ENCODE data around the gene IRGQ.

Gene IRGQ

DNA sequence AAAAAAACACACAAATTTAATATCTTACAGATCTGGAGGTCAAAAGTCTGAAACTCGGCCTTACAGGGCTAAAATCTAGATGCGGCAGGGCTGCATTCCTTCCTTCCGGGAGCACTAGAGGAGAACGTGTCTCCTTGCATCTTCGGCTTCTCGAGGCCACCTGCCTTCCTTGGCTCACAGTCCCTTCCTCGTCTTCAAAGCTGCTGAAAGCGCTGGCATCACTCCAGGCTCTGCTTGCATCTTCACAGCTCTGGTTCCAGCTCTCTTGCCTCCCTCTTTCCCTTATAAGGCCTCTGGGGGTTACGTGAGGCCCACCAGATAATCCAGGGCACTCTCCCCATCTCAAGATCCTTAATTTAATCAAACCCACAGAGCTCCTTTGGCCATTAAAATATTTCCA, 31.1 kb downstream of the IRGQ start:
- Histone ChIP-seq H3K9ac (ENCODE audit: low read depth, low read length) (no peak overlapping the region), H3K9me3 (ENCODE audit: control insufficient read depth, insufficient read depth, low read length) (no peaks in the 10 kb centered on the region), H3K27ac (ENCODE audit: low read depth, low read length) (no peak overlapping the region), H3K27me3 (ENCODE audit: control insufficient read depth, insufficient read depth, low read length) (no peaks in the 10 kb centered on the region), H3K4me1 (ENCODE audit: control insufficient read depth, insufficient read depth, low read length) (no peaks in the 10 kb centered on the region), H3K36me3 (ENCODE audit: control insufficient read depth, insufficient read depth, low read length) (peaks cover 14% of the 10 kb centered on the region; the same call in 1 of the 2 replicates), H3K4me3 (ENCODE audit: low read depth, low read length) (no peak overlapping the region)

DNA sequence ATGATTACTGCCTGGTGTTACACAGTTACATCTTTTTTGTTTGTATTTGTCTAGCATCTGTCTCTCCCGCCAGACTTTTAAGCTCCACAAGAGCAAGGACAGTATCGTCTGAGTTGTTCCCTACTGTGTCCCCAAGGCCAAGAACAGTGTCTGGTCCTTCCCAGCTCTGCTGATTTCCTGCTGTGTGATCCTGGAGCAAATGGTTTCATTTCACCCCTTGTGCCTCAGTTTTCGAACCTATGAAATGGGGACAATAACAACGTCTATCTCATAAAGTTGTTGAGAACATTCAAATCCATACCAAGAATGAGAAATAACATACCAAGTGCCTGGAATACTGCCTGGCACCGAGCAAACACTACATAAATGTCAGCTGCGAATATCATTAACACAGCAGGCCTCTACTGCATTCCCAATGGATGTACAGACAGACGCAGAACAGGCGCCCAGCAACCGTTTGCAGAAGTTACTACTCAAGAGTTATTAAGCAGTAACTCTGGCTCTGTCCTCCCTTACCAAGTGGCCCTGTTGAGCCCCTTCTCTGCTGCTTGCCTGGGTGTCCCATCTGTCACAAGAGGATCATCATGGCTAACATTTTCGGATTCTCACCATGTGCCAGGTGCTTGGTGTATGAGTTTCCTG, 32.0 kb downstream of the IRGQ start:
- H3K4me1 ChIP-seq (ENCODE audit: control insufficient read depth, insufficient read depth, low read length) = no peaks in the 10 kb centered on the region
- no peaks in the 10 kb centered on the region for H3K27me3 ChIP-seq (ENCODE audit: control insufficient read depth, insufficient read depth, low read length)
- no peaks in the 10 kb centered on the region for H3K9me3 ChIP-seq (ENCODE audit: control insufficient read depth, insufficient read depth, low read length)
- no peak overlapping the region for H3K27ac ChIP-seq (ENCODE audit: low read depth, low read length)
- H3K4me3 ChIP-seq (ENCODE audit: low read depth, low read length) = no peak overlapping the region
- H3K9ac ChIP-seq (ENCODE audit: low read depth, low read length) = no peak overlapping the region
- H3K36me3 ChIP-seq (ENCODE audit: control insufficient read depth, insufficient read depth, low read length) = peaks cover 16% of the 10 kb centered on the region; the same call in 1 of the 2 replicates

DNA sequence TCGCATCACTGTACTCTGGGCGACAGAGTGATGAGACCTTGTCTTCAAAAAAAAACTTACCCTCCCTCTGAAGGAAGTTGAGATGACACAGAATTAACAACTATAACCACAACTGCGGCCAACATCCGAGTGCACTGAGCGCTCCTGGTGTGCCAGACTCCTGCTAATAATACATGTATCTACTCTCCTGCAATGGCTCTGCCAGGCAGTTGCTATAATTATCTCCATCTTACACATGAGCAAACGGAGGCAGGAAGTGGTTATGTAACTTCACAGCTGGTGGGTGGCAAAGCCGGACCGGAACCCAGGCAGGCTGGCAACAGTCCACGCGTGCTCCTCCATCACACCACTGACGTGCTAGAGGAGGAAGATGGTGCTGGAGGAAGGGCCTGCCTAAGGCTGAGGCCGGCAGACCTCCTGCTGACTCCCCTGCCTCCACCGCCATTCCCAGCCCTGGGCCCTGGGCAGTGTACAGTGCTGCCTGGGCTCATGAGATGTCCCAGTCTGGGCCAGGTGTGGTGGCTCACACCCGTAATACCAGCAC, 33.2 kb downstream of the IRGQ start:
- Histone ChIP-seq H3K36me3 (ENCODE audit: control insufficient read depth, insufficient read depth, low read length) (peaks cover 20% of the 10 kb centered on the region), H3K9ac (ENCODE audit: low read depth, low read length) (no peak overlapping the region), H3K27me3 (ENCODE audit: control insufficient read depth, insufficient read depth, low read length) (no peaks in the 10 kb centered on the region), H3K9me3 (ENCODE audit: control insufficient read depth, insufficient read depth, low read length) (no peaks in the 10 kb centered on the region), H3K4me3 (ENCODE audit: low read depth, low read length) (no peak overlapping the region), H3K27ac (ENCODE audit: low read depth, low read length) (no peak overlapping the region), H3K4me1 (ENCODE audit: control insufficient read depth, insufficient read depth, low read length) (no peaks in the 10 kb centered on the region)

GRCh38 chr19:43562226-43562697, 33.7 kb downstream of the IRGQ start:
- no peaks in the 10 kb centered on the region for H3K4me1 ChIP-seq (ENCODE audit: control insufficient read depth, insufficient read depth, low read length)
- H3K36me3 ChIP-seq (ENCODE audit: control insufficient read depth, insufficient read depth, low read length) = peaks cover 25% of the 10 kb centered on the region
- no peaks in the 10 kb centered on the region for H3K27me3 ChIP-seq (ENCODE audit: control insufficient read depth, insufficient read depth, low read length)
- no peak overlapping the region for H3K27ac ChIP-seq (ENCODE audit: low read depth, low read length)
- H3K4me3 ChIP-seq (ENCODE audit: low read depth, low read length) = no peak overlapping the region
- H3K9ac ChIP-seq (ENCODE audit: low read depth, low read length) = no peak overlapping the region
- H3K9me3 ChIP-seq (ENCODE audit: control insufficient read depth, insufficient read depth, low read length) = no peaks in the 10 kb centered on the region

DNA sequence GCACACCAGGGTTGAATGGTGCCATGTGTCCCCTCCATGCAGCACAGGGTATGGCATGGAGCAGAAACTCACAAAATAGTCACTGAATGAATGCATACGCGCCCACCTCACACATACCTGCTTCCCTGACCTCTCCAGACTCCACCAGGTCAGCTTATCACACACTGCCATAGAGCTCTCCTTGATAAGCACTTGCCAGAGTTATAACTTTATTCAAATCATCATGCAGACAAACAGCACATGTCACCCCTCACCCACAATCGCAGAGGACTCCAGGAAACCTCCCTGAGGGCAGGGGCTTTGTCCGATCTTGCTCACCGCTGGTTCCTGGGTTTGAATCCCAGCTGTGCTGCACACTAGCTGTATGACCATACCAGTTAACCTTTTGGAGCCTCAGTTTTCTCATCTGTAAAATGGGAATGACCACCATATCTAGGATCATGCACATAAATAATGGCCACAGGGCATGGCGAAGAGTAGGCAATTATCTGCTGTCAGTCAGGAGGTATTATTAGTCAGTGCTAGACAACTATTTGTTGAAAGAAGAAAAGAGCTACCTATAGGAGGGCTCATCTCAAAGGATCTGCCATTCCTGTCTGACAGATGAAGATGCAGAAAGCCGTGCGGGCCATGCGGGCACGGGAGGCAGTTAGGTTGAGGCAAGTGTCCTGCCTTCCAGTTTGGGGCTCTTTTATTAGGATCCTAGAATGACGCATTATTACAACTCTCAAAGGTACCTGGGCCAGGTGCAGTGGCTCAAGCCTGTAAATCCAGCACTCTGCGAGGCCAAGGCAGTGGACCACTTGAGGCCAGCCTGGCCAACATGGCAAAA, 34.6 kb downstream of the IRGQ start:
- H3K9ac ChIP-seq (ENCODE audit: low read depth, low read length) = no peak overlapping the region
- no peak overlapping the region for H3K27ac ChIP-seq (ENCODE audit: low read depth, low read length)
- no peak overlapping the region for H3K4me3 ChIP-seq (ENCODE audit: low read depth, low read length)
- no peaks in the 10 kb centered on the region for H3K4me1 ChIP-seq (ENCODE audit: control insufficient read depth, insufficient read depth, low read length)
- H3K9me3 ChIP-seq (ENCODE audit: control insufficient read depth, insufficient read depth, low read length) = no peaks in the 10 kb centered on the region
- peaks cover 26% of the 10 kb centered on the region for H3K36me3 ChIP-seq (ENCODE audit: control insufficient read depth, insufficient read depth, low read length)
- H3K27me3 ChIP-seq (ENCODE audit: control insufficient read depth, insufficient read depth, low read length) = no peaks in the 10 kb centered on the region

- no peaks in the 10 kb centered on the region for H3K4me1 ChIP-seq (ENCODE audit: control insufficient read depth, insufficient read depth, low read length)
- H3K27ac ChIP-seq (ENCODE audit: low read depth, low read length) = no peak overlapping the region
- peaks cover 26% of the 10 kb centered on the region for H3K36me3 ChIP-seq (ENCODE audit: control insufficient read depth, insufficient read depth, low read length)
- H3K4me3 ChIP-seq (ENCODE audit: low read depth, low read length) = no peak overlapping the region
- no peaks in the 10 kb centered on the region for H3K27me3 ChIP-seq (ENCODE audit: control insufficient read depth, insufficient read depth, low read length)
- H3K9ac ChIP-seq (ENCODE audit: low read depth, low read length) = no peak overlapping the region
- no peaks in the 10 kb centered on the region for H3K9me3 ChIP-seq (ENCODE audit: control insufficient read depth, insufficient read depth, low read length)
Measured at GRCh38 chr19:43560687-43561086, 35.2 kb downstream of the IRGQ start.

- Histone ChIP-seq H3K4me1 (ENCODE audit: control insufficient read depth, insufficient read depth, low read length) (no peaks in the 10 kb centered on the region), H3K27ac (ENCODE audit: low read depth, low read length) (no peak overlapping the region), H3K27me3 (ENCODE audit: control insufficient read depth, insufficient read depth, low read length) (no peaks in the 10 kb centered on the region), H3K36me3 (ENCODE audit: control insufficient read depth, insufficient read depth, low read length) (peaks cover 51% of the 10 kb centered on the region), H3K9me3 (ENCODE audit: control insufficient read depth, insufficient read depth, low read length) (no peaks in the 10 kb centered on the region), H3K4me3 (ENCODE audit: low read depth, low read length) (no peak overlapping the region), H3K9ac (ENCODE audit: low read depth, low read length) (no peak overlapping the region)
Measured at GRCh38 chr19:43555185-43555770, 40.7 kb downstream of the IRGQ start.

DNA sequence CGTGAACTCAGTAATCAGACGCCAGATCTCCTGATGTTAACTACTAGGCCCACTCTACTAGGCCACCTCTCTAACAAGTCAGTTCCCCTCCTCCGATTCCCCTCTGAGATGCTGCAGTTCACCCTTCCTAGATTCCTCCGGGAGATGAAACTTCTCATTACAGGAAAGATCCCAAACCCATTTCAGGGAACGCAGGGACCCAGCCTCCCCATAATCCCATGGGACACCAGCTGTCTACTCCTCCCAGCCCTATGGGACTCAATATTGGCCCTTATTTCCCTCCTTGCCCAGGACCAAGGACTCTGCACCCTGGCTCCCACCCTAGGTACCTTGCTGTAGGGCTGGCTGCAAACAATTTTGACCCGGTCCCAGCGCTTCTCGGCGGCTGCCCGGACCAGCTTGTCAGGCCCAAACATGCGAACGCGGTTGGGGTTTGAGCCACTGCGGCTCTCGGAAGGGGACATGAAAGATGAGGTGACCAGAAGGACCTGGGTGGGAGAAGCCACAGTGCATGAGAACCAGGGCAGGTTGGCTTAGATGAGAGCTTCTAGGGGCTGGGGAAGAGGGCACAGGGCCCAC, 41.5 kb downstream of the IRGQ start:
- no peak overlapping the region for H3K9ac ChIP-seq (ENCODE audit: low read depth, low read length)
- no peak overlapping the region for H3K4me3 ChIP-seq (ENCODE audit: low read depth, low read length)
- no peaks in the 10 kb centered on the region for H3K27me3 ChIP-seq (ENCODE audit: control insufficient read depth, insufficient read depth, low read length)
- H3K9me3 ChIP-seq (ENCODE audit: control insufficient read depth, insufficient read depth, low read length) = no peaks in the 10 kb centered on the region
- no peaks in the 10 kb centered on the region for H3K4me1 ChIP-seq (ENCODE audit: control insufficient read depth, insufficient read depth, low read length)
- no peak overlapping the region for H3K27ac ChIP-seq (ENCODE audit: low read depth, low read length)
- H3K36me3 ChIP-seq (ENCODE audit: control insufficient read depth, insufficient read depth, low read length) = peaks cover 57% of the 10 kb centered on the region

DNA sequence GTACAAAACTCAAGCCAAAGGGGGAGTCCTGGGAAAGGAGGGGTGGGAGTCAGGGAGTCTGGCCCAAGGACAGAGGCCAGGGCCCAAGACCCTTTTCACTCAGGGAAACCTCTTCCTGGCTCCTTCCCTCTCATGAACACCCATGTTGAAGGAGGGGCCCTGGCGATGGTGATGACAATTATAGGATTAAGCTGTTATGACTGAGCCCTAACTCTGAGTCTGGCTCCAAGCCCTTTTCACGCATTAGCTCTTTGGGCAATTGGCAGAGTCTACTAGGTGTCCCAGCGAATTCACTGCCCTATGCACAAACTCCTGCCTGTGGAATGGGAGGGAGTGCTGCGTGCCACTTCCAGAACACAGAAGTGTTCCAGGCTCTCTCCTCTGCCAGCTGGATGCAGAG, 42.3 kb downstream of the IRGQ start:
- Histone ChIP-seq H3K4me3 (ENCODE audit: low read depth, low read length) (no peak overlapping the region), H3K27me3 (ENCODE audit: control insufficient read depth, insufficient read depth, low read length) (no peaks in the 10 kb centered on the region), H3K36me3 (ENCODE audit: control insufficient read depth, insufficient read depth, low read length) (peaks cover 62% of the 10 kb centered on the region), H3K4me1 (ENCODE audit: control insufficient read depth, insufficient read depth, low read length) (no peaks in the 10 kb centered on the region), H3K9me3 (ENCODE audit: control insufficient read depth, insufficient read depth, low read length) (no peaks in the 10 kb centered on the region), H3K9ac (ENCODE audit: low read depth, low read length) (no peak overlapping the region), H3K27ac (ENCODE audit: low read depth, low read length) (no peak overlapping the region)

- peaks cover 57% of the 10 kb centered on the region for H3K36me3 ChIP-seq (ENCODE audit: control insufficient read depth, insufficient read depth, low read length)
- H3K4me3 ChIP-seq (ENCODE audit: low read depth, low read length) = no peak overlapping the region
- no peaks in the 10 kb centered on the region for H3K4me1 ChIP-seq (ENCODE audit: control insufficient read depth, insufficient read depth, low read length)
- H3K9me3 ChIP-seq (ENCODE audit: control insufficient read depth, insufficient read depth, low read length) = no peaks in the 10 kb centered on the region
- no peaks in the 10 kb centered on the region for H3K27me3 ChIP-seq (ENCODE audit: control insufficient read depth, insufficient read depth, low read length)
- no peak overlapping the region for H3K27ac ChIP-seq (ENCODE audit: low read depth, low read length)
- H3K9ac ChIP-seq (ENCODE audit: low read depth, low read length) = no peak overlapping the region
Measured at GRCh38 chr19:43552616-43553015, 43.3 kb downstream of the IRGQ start.

GRCh38 chr19:43552198-43552450, 43.8 kb downstream of the IRGQ start:
- Histone ChIP-seq H3K4me3 (ENCODE audit: low read depth, low read length) (no peak overlapping the region), H3K9me3 (ENCODE audit: control insufficient read depth, insufficient read depth, low read length) (no peaks in the 10 kb centered on the region), H3K36me3 (ENCODE audit: control insufficient read depth, insufficient read depth, low read length) (peaks cover 53% of the 10 kb centered on the region), H3K9ac (ENCODE audit: low read depth, low read length) (no peak overlapping the region), H3K4me1 (ENCODE audit: control insufficient read depth, insufficient read depth, low read length) (no peaks in the 10 kb centered on the region), H3K27me3 (ENCODE audit: control insufficient read depth, insufficient read depth, low read length) (no peaks in the 10 kb centered on the region), H3K27ac (ENCODE audit: low read depth, low read length) (no peak overlapping the region)
